HG03378 (cell line): ENCODE data around the gene TOGARAM2.
"Not testable (repeated sequence)": the region's sequence is repeated elsewhere in the genome, so short reads cannot be mapped to it uniquely, and the experiment has no call there.

ENCODE experiments used
- ATAC-seq: cut with Tn5 transposase; IDR thresholded peaks from one replicate; pipeline ENCODE4 v1.9.1; 2021; ENCODE audit warnings: mild to moderate bottlenecking, moderate library complexity; ENCODE audit not compliant: unreplicated experiment

TOGARAM2 gene

GRCh38 chr2:28976584-28976983 lies 4.5 kb upstream of the TOGARAM2 start:
- ATAC-seq: no peak

GRCh38 chr2:28977176-28977875 lies 3.8 kb upstream of the TOGARAM2 start:
- ATAC-seq: no peak

GRCh38 chr2:28978001-28978400 lies 3.1 kb upstream of the TOGARAM2 start:
- ATAC-seq: not testable (repeated sequence)

GRCh38 chr2:28978606-28979005 lies 2.5 kb upstream of the TOGARAM2 start:
- no peak for ATAC-seq

DNA sequence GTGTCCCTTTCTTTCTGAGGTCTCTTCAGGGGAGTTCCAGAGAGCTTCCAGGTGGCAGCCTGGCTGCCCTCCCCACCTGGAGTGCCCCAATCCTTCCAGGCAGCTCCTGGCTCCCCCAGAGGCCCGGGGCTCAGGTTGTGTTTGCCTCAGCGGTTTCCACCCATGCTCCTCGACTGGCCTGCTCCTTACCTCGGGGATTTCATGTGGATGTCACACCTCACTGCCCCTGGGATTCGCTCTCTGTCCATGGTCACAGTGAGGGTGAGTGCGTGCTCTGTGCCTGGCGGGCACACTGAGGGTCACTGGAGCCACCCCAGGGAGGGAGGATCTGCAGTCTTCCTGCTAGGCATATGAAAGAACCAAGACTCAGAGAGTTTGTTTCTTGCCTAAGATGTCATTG lies 2.1 kb upstream of the TOGARAM2 start:
- ATAC-seq: no peak

- no peak for ATAC-seq
Measured at GRCh38 chr2:28979576-28980366, 1.3 kb upstream of the TOGARAM2 start.

GRCh38 chr2:28980368-28981015 lies 606 bp upstream of the TOGARAM2 start:
- ATAC-seq: no peak

GRCh38 chr2:28981620-28982376 lies 700 bp downstream of the TOGARAM2 start:
- ATAC-seq: no peak

- no peak for ATAC-seq
Measured at GRCh38 chr2:28982381-28982950, 1.4 kb downstream of the TOGARAM2 start.

DNA sequence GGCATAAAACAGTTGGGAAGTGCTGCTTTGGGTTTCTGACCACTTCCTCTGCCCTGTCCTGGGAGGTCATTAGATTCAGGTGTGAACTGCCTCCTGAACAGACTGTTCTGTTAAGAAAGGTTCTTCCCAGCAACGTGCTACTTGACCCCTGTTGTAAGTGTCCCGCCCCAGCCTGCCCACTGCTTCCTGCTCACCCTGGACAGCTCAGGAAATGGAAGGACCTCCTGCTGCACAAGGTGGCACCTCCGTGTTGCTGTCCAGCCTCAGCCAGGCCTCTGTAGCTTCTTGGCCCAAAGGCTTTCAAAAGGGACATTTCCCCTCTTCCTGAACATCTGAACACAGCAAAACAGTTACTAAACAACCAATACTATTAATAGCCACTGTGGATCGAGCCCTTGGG lies 5.3 kb downstream of the TOGARAM2 start:
- ATAC-seq: no peak

DNA sequence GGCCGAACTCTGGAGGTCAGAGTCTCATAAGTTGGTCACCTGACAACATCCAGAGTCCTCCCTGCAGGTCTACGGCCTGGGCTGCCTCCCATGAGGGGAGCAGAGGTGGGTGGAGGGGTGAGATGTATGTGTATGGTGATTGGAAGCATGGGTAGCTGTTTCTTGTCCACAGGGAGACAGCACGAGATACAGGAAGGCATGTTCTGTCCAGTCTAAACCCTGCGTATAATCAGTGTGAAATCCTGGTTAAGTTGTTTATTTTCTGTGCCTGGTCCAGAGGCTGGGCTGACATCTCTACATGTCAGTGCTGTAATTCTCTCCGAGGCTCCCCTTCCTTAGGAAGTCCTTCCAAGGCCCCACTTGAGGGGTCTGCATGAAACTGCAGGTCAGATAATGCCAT lies 8.9 kb downstream of the TOGARAM2 start:
- ATAC-seq: no peak

GRCh38 chr2:28990445-28990844 lies 9.3 kb downstream of the TOGARAM2 start:
- no peak for ATAC-seq

GRCh38 chr2:28991021-28991420 lies 9.9 kb downstream of the TOGARAM2 start:
- ATAC-seq: no peak

GRCh38 chr2:28991460-28991859 lies 10.4 kb downstream of the TOGARAM2 start:
- ATAC-seq: no peak

- no peak for ATAC-seq
Measured at GRCh38 chr2:28993206-28993960, 12.3 kb downstream of the TOGARAM2 start.

DNA sequence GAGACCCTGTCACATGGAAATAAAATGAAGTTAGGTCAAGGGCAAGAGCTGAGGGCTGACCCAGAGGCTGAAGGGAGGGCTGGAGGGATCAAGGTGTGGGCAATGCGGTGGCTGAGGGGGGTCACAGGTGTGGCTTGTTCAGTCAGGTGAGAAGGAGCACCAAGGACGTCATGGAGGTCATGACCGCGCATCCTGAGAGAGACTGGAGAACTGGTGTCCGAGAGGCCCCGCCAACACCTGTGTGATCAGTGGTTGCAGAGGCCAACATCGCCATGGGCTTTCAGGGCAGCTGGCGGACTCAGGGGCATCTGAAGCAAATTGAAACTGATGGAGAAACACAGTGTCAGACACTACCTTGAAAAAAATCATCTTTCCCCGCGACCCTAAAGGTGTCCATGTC lies 13.0 kb downstream of the TOGARAM2 start:
- ATAC-seq: no peak

GRCh38 chr2:28994679-28995078 lies 13.6 kb downstream of the TOGARAM2 start:
- ATAC-seq: no peak

DNA sequence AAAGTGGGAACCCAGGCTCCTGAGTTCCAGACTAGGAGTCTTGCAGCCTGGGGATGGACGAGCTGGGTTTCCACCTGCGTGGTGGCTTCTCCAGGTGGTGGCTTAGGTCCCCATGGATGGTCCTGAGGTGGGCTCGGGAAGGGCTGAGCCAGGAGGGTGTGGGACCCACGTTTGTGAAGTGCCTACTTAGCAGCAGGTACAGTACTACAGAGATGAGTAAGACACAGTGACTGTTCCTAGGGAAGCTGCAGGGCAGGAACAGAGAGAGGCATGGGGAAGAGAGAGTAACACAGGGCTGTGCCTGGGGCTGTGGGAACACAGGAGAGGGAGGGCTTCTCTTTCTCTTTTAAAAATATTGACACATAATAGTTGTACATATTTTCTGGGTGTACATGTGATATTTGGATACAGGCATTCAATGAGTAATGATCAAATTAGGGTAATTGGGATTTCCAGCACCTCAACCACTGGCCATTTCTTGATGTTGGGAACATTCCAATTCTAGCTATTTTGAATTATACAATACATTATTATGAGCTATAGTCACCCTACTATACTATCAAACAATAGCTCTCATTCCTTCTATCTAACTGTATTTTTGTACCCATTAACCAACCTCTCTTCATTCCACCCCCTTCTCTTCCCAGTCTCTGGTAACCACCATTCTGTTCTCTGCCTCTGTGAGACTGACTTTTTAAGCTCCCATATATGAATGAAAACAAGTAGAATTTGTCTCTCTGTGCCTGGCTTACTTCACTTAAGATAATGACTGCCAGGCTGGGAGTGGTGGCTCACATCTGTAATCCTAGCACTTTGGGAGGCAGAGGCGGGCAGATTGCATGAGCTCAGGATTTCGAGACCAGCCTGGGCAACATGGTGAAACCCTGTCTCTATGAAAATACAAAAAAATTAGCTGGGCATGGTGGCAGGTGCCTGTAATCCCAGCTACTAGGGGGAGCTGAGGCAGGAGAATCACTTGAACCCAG lies 15.0 kb downstream of the TOGARAM2 start:
- ATAC-seq: no peak
